K562 (cell line): ENCODE results near the gene CHCHD6. TPM values are rescaled to one million over a fixed set of nuclear protein-coding genes. Genes with fewer than 3 reads are reported as not detected.

Experiments used
- ADNP ChIP-seq: fragments of 200-800 bp; sonication (Bioruptor generic); IDR thresholded peaks from 2 replicates; pipeline ENCODE4 v1.6.1; 2016; ENCODE audit warnings: missing genetic modification characterization, missing compliant biosample characterization
- ATF1 ChIP-seq, 2 experiments: fragments of 450-650 bp in 1 of 2; IDR thresholded peaks; 2 replicates each; pipeline ENCODE4 v1.6.1; 2016; ENCODE audit warnings: missing compliant biosample characterization in 1 of 2, missing genetic modification characterization in 1 of 2
- CREB1 ChIP-seq, 2 experiments: sonication (generic) in 1 of 2; formaldehyde crosslinking in 1 of 2; IDR thresholded peaks; 2 replicates each; pipeline versions ENCODE4 v1.6.1 to v1.8.0; 2012 to 2022; ENCODE audit warnings: inconsistent platforms in 1 of 2, mild to moderate bottlenecking in 1 of 2, missing genetic modification reagents in 1 of 2, moderate library complexity in 1 of 2
- EP400 ChIP-seq: fragments of 450-650 bp; IDR thresholded peaks from 2 replicates; pipeline ENCODE4 v1.6.1; 2017; ENCODE audit warnings: antibody characterized with exemption, mild to moderate bottlenecking, moderate library complexity
- FOXK2 ChIP-seq, 2 experiments: fragments of 450-650 bp; IDR thresholded peaks in 1 of 2; conservative IDR thresholded peaks in 1 of 2; 2 replicates each; pipeline ENCODE4 v1.6.1; 2016; ENCODE audit warnings: low read depth in 2 of 2, mild to moderate bottlenecking in 1 of 2
- FOXM1 ChIP-seq, 2 experiments: fragments of 450-650 bp in 1 of 2; sonication (generic) in 1 of 2; formaldehyde crosslinking in 1 of 2; IDR thresholded peaks; 2 replicates each; pipeline versions ENCODE4 v1.6.1 to v1.9.0; 2017 to 2022; ENCODE audit warnings: low read depth in 2 of 2, mild to moderate bottlenecking in 2 of 2, missing genetic modification reagents in 1 of 2, moderate library complexity in 1 of 2
- GTF2E2 ChIP-seq: fragments of 200-800 bp; sonication (Bioruptor generic); IDR thresholded peaks from 2 replicates; pipeline ENCODE4 v1.6.1; 2016; ENCODE audit warnings: missing genetic modification characterization, missing compliant biosample characterization
- IRF2 ChIP-seq: sonication (generic); formaldehyde crosslinking; IDR thresholded peaks from 2 replicates; pipeline ENCODE4 v1.8.1; 2022; ENCODE audit warnings: mild to moderate bottlenecking, missing genetic modification reagents
- MAFG ChIP-seq: fragments of 450-650 bp; conservative IDR thresholded peaks from 2 replicates; pipeline ENCODE4 v1.6.1; 2016; ENCODE audit warnings: missing genetic modification characterization, missing compliant biosample characterization
- POLR3G ChIP-seq: IDR thresholded peaks from 2 replicates; pipeline ENCODE4 v1.6.1; 2011; ENCODE audit not compliant: insufficient read length, insufficient replicate concordance; ENCODE audit errors: extremely low read depth
- SMC3 ChIP-seq: conservative IDR thresholded peaks from 2 replicates; pipeline ENCODE4 v1.6.1; 2011; ENCODE audit warnings: low read depth, low read length, improper control_type of control experiment; ENCODE audit not compliant: insufficient read depth
- TEAD1 ChIP-seq, 2 experiments: fragments of 450-650 bp in 1 of 2; sonication (generic) in 1 of 2; formaldehyde crosslinking; IDR thresholded peaks; 2 replicates each; pipeline versions ENCODE4 v1.4.0 to v1.8.0; 2020 to 2022; ENCODE audit warnings: mild to moderate bottlenecking in 2 of 2, missing genetic modification reagents in 1 of 2
- ZBTB1 ChIP-seq: sonication (generic); formaldehyde crosslinking; IDR thresholded peaks from 2 replicates; pipeline ENCODE4 v1.8.1; 2023; ENCODE audit warnings: missing genetic modification reagents, low read depth, mild to moderate bottlenecking, borderline replicate concordance
- ZNF143 ChIP-seq: sonication (generic); formaldehyde crosslinking; IDR thresholded peaks from 2 replicates; pipeline ENCODE4 v1.9.0; 2022; ENCODE audit warnings: mild to moderate bottlenecking, missing genetic modification reagents
- ZNF165 ChIP-seq: fragments of 250-450 bp; sonication (Bioruptor Pico); IDR thresholded peaks from 2 replicates; pipeline ENCODE4 v1.4.0; 2020; ENCODE audit warnings: borderline replicate concordance
- ZNF668 ChIP-seq: fragments of 250-450 bp; sonication (Bioruptor Pico); IDR thresholded peaks from 2 replicates; pipeline ENCODE4 v1.8.0; 2022; ENCODE audit warnings: mild to moderate bottlenecking, inconsistent platforms
- ZNF780A ChIP-seq: fragments of 250-450 bp; sonication (Bioruptor Pico); IDR thresholded peaks from 2 replicates; pipeline ENCODE4 v1.5.0; 2021; ENCODE audit warnings: mild to moderate bottlenecking
- polyA plus RNA-seq, 8 experiments: library from polyadenylated mRNA; depleted of rRNA in 4 of 8; stranded (reverse) in 5 of 8; unstranded in 3 of 8; fragments of >200 nt; fragmentation: Nextera tagmentation in 2 of 8; fragmentation: Illumina TruSeq in 1 of 8; extraction: Ambion mirVana in 2 of 8; extraction: Trizol in 1 of 8; gene quantifications; 2 replicates each; pipeline versions ENCODE4 v1.2.1 to v1.2.3, GENCODE V29; 2011 to 2014; ENCODE audit warnings: inconsistent platforms in 1 of 8, missing spikeins in 1 of 8
- total RNA-seq, 7 experiments: library from RNA; depleted of rRNA in 6 of 7; stranded (reverse); fragments of >200 nt in 6 of 7; fragmentation: Illumina TruSeq in 2 of 7; extraction: Trizol in 2 of 7; gene quantifications; 2 replicates each; pipeline versions ENCODE4 v1.2.1 to v1.2.3, GENCODE V29; 2011 to 2021; ENCODE audit warnings: low replicate concordance in 1 of 7
- TF ChIP-seq, protein P1 (sequence below): fragments of 250-450 bp; sonication (Bioruptor Pico); IDR thresholded peaks from 2 replicates; pipeline ENCODE4 v1.4.0; 2020; ENCODE audit warnings: mild to moderate bottlenecking, moderate library complexity, borderline replicate concordance
- TF ChIP-seq, protein P2 (sequence below): sonication (generic); formaldehyde crosslinking; IDR thresholded peaks from 2 replicates; pipeline ENCODE4 v1.8.0; 2022; ENCODE audit warnings: missing genetic modification reagents, mild to moderate bottlenecking, borderline replicate concordance
- TF ChIP-seq, protein P3 (sequence below): fragments of 200-800 bp; sonication (Bioruptor generic); IDR thresholded peaks from 2 replicates; pipeline ENCODE4 v1.6.1; 2017; ENCODE audit warnings: missing genetic modification characterization, missing compliant biosample characterization

Gene CHCHD6
- total and polyA plus RNA-seq, 9 of the 15 experiments (the other 6 are each of a cell fraction or from before 2014, with no cell fraction given), result 4.6 to 18.6 (median 10.9) TPM

DNA sequence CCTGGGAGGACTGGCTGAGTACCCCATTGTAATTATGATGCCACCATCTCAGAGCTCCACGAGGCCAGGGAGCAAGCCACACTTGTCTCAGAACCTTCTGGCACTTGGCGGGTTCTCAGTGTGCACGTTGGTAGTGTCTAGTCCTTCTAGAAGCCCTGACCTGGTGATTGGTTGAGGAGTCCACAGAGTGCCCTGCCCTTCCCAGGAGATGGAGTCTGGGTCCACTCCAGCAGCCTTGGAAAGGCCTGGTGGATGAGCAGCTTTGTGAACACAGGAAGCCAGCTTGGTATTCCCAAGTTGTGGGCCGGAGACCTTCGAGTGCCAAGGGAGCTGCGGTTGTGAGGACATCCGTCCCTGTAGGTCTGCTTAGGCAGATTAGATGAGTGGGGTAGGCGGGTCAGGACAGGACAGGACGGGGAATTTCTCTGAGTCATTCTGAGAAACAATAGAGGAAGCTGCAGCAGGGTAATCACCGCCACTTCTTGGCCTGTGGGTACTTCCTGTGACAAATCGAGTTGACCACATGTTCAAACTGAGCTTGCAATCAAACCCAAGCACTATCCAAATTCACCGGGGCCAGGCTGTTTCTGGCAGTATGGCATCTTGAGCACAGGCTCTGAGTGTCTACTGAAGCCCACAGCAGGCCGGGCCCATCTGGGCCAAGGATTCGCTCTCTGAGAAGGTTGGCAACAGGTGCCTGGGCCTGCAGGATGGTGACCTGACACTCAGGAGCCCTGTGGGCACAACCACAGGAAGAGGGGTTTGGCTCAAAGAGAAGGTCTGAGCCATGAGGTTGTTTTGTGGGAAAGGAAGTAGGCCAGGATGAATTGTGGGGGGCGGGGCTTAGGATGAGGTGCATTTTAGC is 207.4 kb downstream of the CHCHD6 start (continued):
- TF ChIP-seq, protein P1, sequence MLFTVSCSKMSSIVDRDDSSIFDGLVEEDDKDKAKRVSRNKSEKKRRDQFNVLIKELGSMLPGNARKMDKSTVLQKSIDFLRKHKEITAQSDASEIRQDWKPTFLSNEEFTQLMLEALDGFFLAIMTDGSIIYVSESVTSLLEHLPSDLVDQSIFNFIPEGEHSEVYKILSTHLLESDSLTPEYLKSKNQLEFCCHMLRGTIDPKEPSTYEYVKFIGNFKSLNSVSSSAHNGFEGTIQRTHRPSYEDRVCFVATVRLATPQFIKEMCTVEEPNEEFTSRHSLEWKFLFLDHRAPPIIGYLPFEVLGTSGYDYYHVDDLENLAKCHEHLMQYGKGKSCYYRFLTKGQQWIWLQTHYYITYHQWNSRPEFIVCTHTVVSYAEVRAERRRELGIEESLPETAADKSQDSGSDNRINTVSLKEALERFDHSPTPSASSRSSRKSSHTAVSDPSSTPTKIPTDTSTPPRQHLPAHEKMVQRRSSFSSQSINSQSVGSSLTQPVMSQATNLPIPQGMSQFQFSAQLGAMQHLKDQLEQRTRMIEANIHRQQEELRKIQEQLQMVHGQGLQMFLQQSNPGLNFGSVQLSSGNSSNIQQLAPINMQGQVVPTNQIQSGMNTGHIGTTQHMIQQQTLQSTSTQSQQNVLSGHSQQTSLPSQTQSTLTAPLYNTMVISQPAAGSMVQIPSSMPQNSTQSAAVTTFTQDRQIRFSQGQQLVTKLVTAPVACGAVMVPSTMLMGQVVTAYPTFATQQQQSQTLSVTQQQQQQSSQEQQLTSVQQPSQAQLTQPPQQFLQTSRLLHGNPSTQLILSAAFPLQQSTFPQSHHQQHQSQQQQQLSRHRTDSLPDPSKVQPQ (CRISPR knock-in tag), result no peak
- no peak for TF ChIP-seq POLR3G
- peak; percentile 61 to 70; a peak in 1 of 4 replicates for TF ChIP-seq FOXK2 (conservative IDR thresholded peaks at IDR 0.05 in 1 of 2, IDR thresholded peaks at IDR 0.05 in 1 of 2; ENCODE audit: low read depth in 2 of 2)
- TF ChIP-seq, protein P2, sequence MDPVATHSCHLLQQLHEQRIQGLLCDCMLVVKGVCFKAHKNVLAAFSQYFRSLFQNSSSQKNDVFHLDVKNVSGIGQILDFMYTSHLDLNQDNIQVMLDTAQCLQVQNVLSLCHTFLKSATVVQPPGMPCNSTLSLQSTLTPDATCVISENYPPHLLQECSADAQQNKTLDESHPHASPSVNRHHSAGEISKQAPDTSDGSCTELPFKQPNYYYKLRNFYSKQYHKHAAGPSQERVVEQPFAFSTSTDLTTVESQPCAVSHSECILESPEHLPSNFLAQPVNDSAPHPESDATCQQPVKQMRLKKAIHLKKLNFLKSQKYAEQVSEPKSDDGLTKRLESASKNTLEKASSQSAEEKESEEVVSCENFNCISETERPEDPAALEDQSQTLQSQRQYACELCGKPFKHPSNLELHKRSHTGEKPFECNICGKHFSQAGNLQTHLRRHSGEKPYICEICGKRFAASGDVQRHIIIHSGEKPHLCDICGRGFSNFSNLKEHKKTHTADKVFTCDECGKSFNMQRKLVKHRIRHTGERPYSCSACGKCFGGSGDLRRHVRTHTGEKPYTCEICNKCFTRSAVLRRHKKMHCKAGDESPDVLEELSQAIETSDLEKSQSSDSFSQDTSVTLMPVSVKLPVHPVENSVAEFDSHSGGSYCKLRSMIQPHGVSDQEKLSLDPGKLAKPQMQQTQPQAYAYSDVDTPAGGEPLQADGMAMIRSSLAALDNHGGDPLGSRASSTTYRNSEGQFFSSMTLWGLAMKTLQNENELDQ (CRISPR knock-in tag), result no peak
- no peak for TF ChIP-seq SMC3
- TF ChIP-seq ZNF143 (CRISPR knock-in tag), result no peak
- peak; percentile 80 for TF ChIP-seq EP400
- no peak for TF ChIP-seq ZNF668 (CRISPR knock-in tag)
- no peak for TF ChIP-seq ZNF165 (CRISPR knock-in tag)
- 0 out of 2 replicates have a peak, but pooled peaks have one; percentile 54 for TF ChIP-seq GTF2E2 (tag)
- TF ChIP-seq ATF1 (CRISPR knock-in tag; IDR thresholded peaks at IDR 0.05), result no peak
- peak; percentile 61 for TF ChIP-seq ATF1 (tag; IDR thresholded peaks at IDR 0.05)
- TF ChIP-seq TEAD1 (CRISPR knock-in tag; IDR thresholded peaks at IDR 0.05), result peak; percentile 75 to 88; a peak in 3 of 4 replicates
- TF ChIP-seq IRF2 (CRISPR knock-in tag), result no peak
- TF ChIP-seq, protein P3, sequence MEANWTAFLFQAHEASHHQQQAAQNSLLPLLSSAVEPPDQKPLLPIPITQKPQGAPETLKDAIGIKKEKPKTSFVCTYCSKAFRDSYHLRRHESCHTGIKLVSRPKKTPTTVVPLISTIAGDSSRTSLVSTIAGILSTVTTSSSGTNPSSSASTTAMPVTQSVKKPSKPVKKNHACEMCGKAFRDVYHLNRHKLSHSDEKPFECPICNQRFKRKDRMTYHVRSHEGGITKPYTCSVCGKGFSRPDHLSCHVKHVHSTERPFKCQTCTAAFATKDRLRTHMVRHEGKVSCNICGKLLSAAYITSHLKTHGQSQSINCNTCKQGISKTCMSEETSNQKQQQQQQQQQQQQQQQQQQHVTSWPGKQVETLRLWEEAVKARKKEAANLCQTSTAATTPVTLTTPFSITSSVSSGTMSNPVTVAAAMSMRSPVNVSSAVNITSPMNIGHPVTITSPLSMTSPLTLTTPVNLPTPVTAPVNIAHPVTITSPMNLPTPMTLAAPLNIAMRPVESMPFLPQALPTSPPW (CRISPR knock-in tag), result peak; percentile 48; the same call in 1 of the 2 replicates
- TF ChIP-seq CREB1 (IDR thresholded peaks at IDR 0.05), result 0 out of 2 replicates have a peak, but pooled peaks have one; percentile 30
- no peak for TF ChIP-seq CREB1 (CRISPR knock-in tag; IDR thresholded peaks at IDR 0.05)
- peak; percentile 80 for TF ChIP-seq MAFG (tag)
- no peak; the same call in 1 of the 2 replicates for TF ChIP-seq ZBTB1 (CRISPR knock-in tag)
- peak; percentile 58 for TF ChIP-seq FOXM1 (IDR thresholded peaks at IDR 0.05; ENCODE audit: low read depth)
- no peak for TF ChIP-seq FOXM1 (CRISPR knock-in tag; IDR thresholded peaks at IDR 0.05; ENCODE audit: low read depth)
- no peak for TF ChIP-seq ZNF780A (CRISPR knock-in tag)
- TF ChIP-seq ADNP (tag), result no peak
